Activated T-helper 1 cell treated with anti-CD3 and anti-CD28 coated beads, Interleukin-12 subunit alpha, Interleukin-12 subunit beta, Interleukin-2, Interleukin-4 antibody, amounts not matched to agents 30 ng/mL and 10 ng/mL and 1 ng/mL, durations not matched to agents 14 hours and 24 hours and 36 hours (primary cell): Measurements from ENCODE around the gene MLANA. TPM values are rescaled to one million over a fixed set of nuclear protein-coding genes. Genes with fewer than 3 reads are reported as not detected.

Experiments used
- DNase-seq: peaks from one replicate; pipeline ENCODE4 v3.0.0; 2021; ENCODE audit warnings: low spot score
- H3K27ac Mint-ChIP-seq: one replicate; pipeline ENCODE4 v1.8.0; 2021; ENCODE audit warnings: mild to moderate bottlenecking, mixed read lengths
- H3K27me3 Mint-ChIP-seq: one replicate; pipeline ENCODE4 v1.8.0; 2022; ENCODE audit warnings: mild to moderate bottlenecking, moderate library complexity, mixed read lengths; ENCODE audit not compliant: insufficient read depth
- H3K36me3 Mint-ChIP-seq: one replicate; pipeline ENCODE4 v1.8.0; 2021; ENCODE audit warnings: low read depth, mixed read lengths
- H3K4me1 Mint-ChIP-seq: one replicate; pipeline ENCODE4 v1.8.0; 2021; ENCODE audit warnings: low read depth, mixed read lengths
- H3K4me3 Mint-ChIP-seq: one replicate; pipeline ENCODE4 v1.8.0; 2021; ENCODE audit warnings: mild to moderate bottlenecking, moderate library complexity, mixed read lengths
- H3K9me3 Mint-ChIP-seq: one replicate; pipeline ENCODE4 v1.8.0; 2021; ENCODE audit warnings: mixed read lengths
- intact Hi-C: fragments of 100-400 bp; cut with micrococcal nuclease; formaldehyde crosslinking; loops from one replicate; pipeline ENCODE4 v1.15.1; 2024
- total RNA-seq: library from RNA; stranded (reverse); gene quantifications from 2 replicates; pipeline ENCODE4 v1.2.3, GENCODE V29; 2022

MLANA gene
- total RNA-seq, 1 donor from 2014 or later: not detected

DNA sequence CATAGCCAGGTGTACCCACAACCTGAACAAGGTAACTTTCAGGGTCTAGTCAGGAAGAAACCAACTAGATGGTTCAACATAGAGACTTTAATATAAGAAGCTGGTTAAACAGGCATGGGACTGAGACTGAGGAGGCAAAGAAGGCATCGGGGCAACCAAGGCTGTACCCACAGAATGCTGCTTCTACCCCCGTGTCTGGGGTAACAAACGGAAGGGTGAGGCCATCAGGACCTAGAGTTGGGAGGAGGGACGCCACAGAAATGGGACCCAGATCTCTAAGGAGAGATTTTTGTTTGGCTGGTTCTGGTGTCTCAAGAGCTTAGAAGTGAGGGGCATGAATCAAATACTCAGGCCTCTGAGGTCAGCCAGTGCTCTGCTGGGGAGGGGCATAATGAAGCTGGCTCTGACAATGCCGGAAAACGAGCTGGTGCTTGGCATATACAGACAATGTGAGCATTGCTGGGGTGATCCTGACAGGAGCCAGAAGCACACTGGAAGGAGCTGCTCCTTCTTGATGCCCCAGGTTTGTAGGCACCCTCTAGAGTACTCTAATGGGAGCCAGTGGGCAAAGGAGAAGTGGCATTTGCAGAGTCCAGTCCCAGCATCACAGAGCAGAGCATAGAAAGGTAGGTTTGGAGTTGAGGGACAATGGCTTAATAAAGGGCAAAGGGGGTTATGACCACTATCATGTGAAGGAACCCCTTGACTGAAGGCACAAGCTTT lies 3.7 kb downstream of the MLANA start:
- Mint-ChIP-seq H3K27ac (no peak overlapping the region), H3K4me1 (peaks cover 7% of the 10 kb centered on the region), H3K4me3 (no peak overlapping the region), H3K36me3 (peaks cover 9% of the 10 kb centered on the region), H3K27me3 (no peaks in the 10 kb centered on the region), H3K9me3 (no peaks in the 10 kb centered on the region)
- intact Hi-C loops: no loop called here
- no peak for DNase-seq

DNA sequence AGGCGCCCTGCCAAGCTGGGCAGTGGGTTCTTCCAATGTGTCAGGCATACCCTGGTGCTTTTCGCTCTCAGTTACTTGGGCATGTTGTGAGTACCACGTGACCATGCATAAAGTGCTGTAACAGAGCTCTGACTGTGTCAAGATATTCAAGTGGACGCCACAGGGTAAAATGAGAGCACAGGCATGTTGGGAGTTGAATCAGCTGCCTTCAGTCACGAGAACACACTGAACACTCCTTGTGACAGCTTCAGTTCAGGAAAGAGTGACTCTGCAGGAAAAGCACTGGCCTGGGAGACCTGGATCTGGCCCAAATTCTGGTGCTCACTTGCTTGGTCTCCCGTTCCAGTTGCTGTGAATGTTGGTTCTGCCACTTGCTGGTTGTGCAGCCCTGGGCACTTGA lies 5.1 kb downstream of the MLANA start:
- DNase-seq: no peak
- no peaks in the 10 kb centered on the region for H3K27me3 Mint-ChIP-seq
- intact Hi-C loops: no loop called here
- peaks cover 9% of the 10 kb centered on the region for H3K36me3 Mint-ChIP-seq
- H3K4me1 Mint-ChIP-seq: peaks cover 9% of the 10 kb centered on the region
- no peaks in the 10 kb centered on the region for H3K9me3 Mint-ChIP-seq
- H3K27ac Mint-ChIP-seq: no peak overlapping the region
- no peak overlapping the region for H3K4me3 Mint-ChIP-seq

DNA sequence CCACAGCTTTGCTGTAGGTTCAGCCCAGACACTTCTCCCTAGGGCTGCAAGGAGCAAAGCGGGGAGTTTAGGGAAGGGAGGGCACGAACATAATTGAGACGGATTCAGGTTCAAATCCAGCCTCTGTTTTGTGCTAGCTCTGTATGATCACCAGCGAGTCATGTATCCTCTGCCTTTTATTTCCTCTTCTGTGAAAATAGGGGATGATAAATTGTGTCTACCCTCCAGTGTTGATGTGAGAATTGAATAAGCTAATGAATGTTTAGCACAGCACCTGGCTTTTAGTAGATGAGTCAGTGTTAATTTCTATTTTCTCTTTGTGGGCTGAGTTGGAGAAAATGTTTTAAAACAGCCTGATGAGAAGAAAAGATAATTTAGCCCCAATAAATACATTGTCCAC lies 6.2 kb downstream of the MLANA start:
- Mint-ChIP-seq H3K4me1 (peaks cover 9% of the 10 kb centered on the region), H3K9me3 (no peaks in the 10 kb centered on the region), H3K27me3 (no peaks in the 10 kb centered on the region), H3K27ac (no peak overlapping the region), H3K36me3 (peaks cover 9% of the 10 kb centered on the region), H3K4me3 (no peak overlapping the region)
- DNase-seq: no peak
- intact Hi-C loops: no loop called here

DNA sequence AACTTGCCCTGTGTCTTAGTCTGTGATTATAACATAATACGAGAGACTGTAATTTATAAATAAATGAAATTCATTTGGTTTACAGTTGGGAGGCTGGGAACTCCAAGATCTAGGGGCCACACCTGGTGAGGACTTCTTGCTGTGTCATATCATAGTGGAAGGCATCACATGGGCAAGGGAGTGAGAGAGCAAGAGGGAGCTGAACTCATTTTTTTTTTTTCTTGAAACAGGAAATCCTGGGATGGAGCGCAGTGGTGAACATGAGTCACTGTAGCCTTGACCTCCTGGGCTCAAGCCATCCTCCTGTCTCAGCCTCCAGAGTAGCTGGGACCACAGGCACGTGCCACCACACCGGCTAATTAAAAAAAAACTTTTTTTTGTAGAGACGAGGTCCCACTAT lies 7.2 kb downstream of the MLANA start:
- Mint-ChIP-seq H3K4me3 (no peak overlapping the region), H3K27me3 (no peaks in the 10 kb centered on the region), H3K4me1 (peaks cover 9% of the 10 kb centered on the region), H3K36me3 (peaks cover 9% of the 10 kb centered on the region), H3K9me3 (no peaks in the 10 kb centered on the region), H3K27ac (no peak overlapping the region)
- intact Hi-C loops: no loop called here
- DNase-seq: no peak

DNA sequence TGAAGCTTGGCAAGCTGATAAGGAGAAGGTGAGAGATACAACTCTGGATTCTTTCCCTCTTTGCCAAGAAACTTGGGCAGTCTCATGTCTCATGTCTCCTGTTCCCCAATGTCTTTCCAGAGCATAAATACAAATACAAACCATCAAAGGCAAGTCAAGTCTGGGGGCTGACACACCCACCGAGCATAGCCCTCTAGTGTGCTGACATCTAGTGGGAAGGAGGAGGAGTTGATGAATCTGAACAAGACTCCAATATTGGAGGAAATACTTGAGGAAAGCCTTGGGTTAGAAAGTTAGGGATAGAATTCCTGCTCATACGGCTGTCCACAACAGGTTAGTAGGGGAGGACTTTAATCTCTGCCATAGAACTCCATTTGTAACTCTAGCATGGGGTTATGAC lies 8.6 kb downstream of the MLANA start:
- Mint-ChIP-seq H3K36me3 (peaks cover 14% of the 10 kb centered on the region), H3K4me3 (no peak overlapping the region), H3K27ac (no peak overlapping the region), H3K9me3 (no peaks in the 10 kb centered on the region), H3K27me3 (no peaks in the 10 kb centered on the region), H3K4me1 (peaks cover 9% of the 10 kb centered on the region)
- no peak for DNase-seq
- intact Hi-C loops: no loop called here

DNA sequence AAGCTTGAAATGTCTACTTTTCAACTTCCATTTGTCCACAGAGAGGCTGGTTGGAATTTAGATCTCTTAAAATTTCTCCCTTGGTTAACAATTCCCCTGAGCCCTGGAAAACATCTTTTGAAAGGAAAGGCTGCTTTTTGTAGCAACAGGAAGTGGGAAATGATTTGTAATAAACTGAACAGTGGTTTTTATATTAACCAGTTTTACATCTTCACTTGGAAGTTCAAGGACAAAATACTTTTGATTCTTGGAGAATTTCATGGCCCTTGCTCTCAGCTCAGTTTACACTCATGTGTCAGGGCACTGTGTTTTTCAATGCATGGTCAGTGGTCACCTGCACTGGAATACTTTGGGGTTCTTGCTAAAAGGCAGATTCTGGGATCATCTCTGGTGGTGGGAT lies 9.9 kb downstream of the MLANA start:
- Mint-ChIP-seq H3K4me1 (peaks cover 9% of the 10 kb centered on the region), H3K9me3 (no peaks in the 10 kb centered on the region), H3K27me3 (no peaks in the 10 kb centered on the region), H3K27ac (no peak overlapping the region), H3K36me3 (peaks cover 22% of the 10 kb centered on the region), H3K4me3 (no peak overlapping the region)
- intact Hi-C loops: no loop called here
- no peak for DNase-seq

DNA sequence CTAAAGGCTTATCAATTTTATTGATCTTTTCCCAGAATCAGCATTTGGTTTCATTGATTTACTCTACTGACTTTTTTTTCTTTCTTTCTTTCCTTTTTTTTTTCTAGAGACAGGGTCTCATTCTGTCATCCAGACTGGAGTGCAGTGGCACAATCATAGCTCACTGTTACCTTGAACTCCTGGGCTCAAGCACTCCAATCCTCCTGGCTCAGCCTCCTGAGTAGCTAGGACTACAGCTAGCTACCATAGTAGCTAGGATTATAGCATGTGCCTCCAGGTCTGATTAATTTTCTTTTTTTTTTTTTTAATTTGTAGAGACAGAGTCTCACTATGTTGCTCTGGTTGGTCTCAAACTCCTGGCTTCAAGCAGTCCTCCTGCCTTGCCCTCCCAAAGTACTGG lies 11.7 kb downstream of the MLANA start:
- Mint-ChIP-seq H3K36me3 (peaks cover 24% of the 10 kb centered on the region), H3K4me1 (peaks cover 9% of the 10 kb centered on the region), H3K27ac (no peak overlapping the region), H3K4me3 (no peak overlapping the region), H3K27me3 (no peaks in the 10 kb centered on the region), H3K9me3 (no peaks in the 10 kb centered on the region)
- DNase-seq: no peak
- intact Hi-C loops: no loop called here

DNA sequence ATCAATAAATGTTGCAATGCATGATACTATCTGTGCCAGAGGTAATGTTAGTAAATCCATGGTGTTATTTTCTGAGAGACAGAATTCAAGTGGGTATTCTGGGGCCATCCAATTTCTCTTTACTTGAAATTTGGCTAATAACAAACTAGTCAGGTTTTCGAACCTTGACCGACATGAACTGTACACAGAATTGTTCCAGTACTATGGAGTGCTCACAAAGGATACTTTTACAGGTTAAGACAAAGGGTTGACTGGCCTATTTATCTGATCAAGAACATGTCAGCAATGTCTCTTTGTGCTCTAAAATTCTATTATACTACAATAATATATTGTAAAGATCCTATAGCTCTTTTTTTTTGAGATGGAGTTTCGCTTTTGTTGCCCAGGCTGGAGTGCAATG lies 18.2 kb downstream of the MLANA start:
- Mint-ChIP-seq H3K27me3 (no peaks in the 10 kb centered on the region), H3K27ac (no peak overlapping the region), H3K4me3 (no peak overlapping the region), H3K36me3 (peaks cover 32% of the 10 kb centered on the region), H3K9me3 (no peaks in the 10 kb centered on the region), H3K4me1 (peaks cover 17% of the 10 kb centered on the region)
- intact Hi-C loops: no loop called here
- DNase-seq: no peak

DNA sequence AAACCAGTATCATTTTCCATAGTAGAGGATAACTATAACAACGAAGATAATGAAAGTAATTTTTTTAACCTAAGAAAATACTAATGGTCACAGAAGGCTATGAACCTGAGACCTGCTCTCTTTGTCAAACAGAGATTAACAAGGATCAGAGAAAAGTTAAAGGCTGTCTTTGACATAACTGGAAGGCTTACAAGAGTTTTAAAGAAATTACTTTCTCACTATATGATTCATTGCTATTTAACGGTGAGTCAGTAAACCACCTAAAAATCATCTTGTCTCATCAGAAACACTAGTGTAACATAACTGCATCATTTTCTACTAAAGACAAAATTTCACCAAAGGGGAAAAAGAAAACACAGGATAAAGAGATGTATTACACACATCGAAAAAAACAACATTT lies 19.3 kb downstream of the MLANA start:
- peaks cover 17% of the 10 kb centered on the region for H3K4me1 Mint-ChIP-seq
- DNase-seq: no peak
- H3K27ac Mint-ChIP-seq: peak overlapping the region; percentile 84
- H3K9me3 Mint-ChIP-seq: no peaks in the 10 kb centered on the region
- intact Hi-C loops: loop anchor here (1.0 to 2.0 kb wide), 4 partner anchors 23 to 105 kb away; partner anchors contain the start of gene RANBP6
- peaks cover 27% of the 10 kb centered on the region for H3K36me3 Mint-ChIP-seq
- no peaks in the 10 kb centered on the region for H3K27me3 Mint-ChIP-seq
- no peak overlapping the region for H3K4me3 Mint-ChIP-seq

DNA sequence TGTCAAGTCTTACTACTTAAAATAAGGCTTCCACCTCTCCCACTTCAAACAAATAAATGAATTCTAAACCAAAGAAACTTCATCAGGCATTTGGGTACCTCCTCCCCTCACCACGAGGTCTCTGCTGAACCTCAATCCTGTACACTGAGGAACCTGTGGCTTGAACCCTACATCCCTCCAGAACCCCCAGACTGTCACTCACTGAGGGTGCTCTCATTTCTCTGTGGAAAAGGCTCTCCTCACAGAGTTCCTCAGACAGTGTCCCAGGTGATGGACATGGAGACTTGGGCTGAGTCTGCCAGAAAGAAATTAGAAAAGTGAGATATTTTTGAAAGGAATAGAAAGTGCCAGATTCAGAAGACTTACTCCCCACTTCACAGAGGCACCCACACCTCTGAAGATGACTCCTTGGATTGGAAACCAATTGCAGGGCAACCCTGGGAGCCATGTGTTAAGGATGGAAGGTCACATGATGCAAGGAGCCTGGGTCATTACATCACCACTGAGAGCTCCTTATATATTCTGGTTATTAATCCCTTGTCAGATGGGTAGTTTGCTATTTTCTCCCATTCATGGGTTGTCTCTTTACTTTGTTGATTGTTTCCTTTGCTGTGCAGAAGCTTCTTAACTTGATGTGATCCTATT lies 19.8 kb downstream of the MLANA start:
- no peak for DNase-seq
- Mint-ChIP-seq H3K36me3 (peaks cover 22% of the 10 kb centered on the region), H3K4me3 (peak overlapping the region; percentile 35), H3K9me3 (no peaks in the 10 kb centered on the region), H3K27me3 (no peaks in the 10 kb centered on the region), H3K27ac (peak overlapping the region; percentile 84), H3K4me1 (peaks cover 17% of the 10 kb centered on the region)
- intact Hi-C loops: loop anchor here (1.0 to 2.0 kb wide), 4 partner anchors 24 to 104 kb away; partner anchors contain the start of gene RANBP6

DNA sequence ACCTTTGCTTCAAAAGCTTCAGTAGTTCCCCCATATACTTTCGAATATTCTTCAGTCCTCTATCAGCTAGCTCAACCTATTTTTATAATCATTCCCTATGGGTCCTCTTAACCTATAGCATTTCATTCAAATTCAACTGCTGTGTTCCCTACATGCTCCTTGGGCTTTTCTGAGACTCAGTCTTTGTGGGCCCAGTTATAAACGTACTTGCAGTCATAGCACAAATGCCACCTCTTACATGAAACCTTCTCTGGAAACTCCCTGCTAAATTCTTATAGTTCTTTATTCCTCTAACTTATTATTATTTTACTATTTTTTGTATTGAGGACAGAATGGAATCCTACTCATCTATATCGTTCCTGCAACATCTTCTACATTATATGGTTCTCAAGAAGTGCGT lies 24.7 kb downstream of the MLANA start:
- H3K4me1 Mint-ChIP-seq: peaks cover 22% of the 10 kb centered on the region
- no peaks in the 10 kb centered on the region for H3K9me3 Mint-ChIP-seq
- no peaks in the 10 kb centered on the region for H3K27me3 Mint-ChIP-seq

DNA sequence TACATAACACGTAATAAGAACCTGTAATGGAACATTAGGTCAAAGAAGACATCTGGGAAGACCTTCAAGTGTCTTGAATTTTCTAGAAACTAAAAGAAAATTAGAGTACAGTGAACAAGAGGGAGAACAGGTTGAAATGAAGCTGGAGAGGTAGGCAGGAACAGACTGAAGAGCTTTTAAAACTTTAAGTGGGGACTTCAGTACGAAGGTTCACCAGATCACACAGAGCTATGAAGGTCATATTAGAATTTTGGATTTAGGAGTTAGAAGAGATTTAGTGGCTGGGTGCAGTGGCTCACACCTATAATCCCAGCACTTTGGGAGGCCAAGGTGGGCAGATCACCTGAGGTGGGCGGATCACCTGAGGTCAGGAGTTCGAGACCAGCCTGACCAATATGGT lies 26.6 kb downstream of the MLANA start:
- Mint-ChIP-seq H3K4me3 (no peak overlapping the region), H3K9me3 (no peaks in the 10 kb centered on the region), H3K4me1 (peaks cover 30% of the 10 kb centered on the region), H3K27me3 (no peaks in the 10 kb centered on the region), H3K27ac (no peak overlapping the region), H3K36me3 (peaks cover 34% of the 10 kb centered on the region)
- no peak for DNase-seq
- intact Hi-C loops: no loop called here

More for the DNA sequence above, 24.7 kb downstream of the MLANA start:
- Mint-ChIP-seq H3K4me3 (no peak overlapping the region), H3K27ac (no peak overlapping the region), H3K36me3 (peaks cover 28% of the 10 kb centered on the region)
- DNase-seq: no peak
- intact Hi-C loops: no loop called here

DNA sequence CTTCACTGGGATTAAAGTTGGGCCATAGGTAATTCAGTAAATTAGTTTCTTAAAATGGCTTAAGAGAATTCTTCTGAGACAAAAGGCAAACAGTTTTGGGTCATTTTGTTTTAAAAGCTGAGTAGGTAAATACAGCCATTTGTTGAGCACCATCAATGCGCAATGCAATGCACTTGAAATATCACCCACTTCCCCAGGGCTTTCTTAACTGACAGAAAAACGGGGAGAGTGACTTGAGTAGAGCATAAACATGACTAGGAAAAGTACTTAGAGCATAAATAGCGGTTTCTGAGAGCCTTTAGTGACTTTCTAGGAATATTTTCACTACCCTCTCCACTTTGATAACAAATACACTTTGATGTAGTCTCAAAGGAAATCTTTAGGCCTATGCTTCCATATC lies 27.2 kb downstream of the MLANA start:
- Mint-ChIP-seq H3K4me1 (peaks cover 35% of the 10 kb centered on the region), H3K27me3 (no peaks in the 10 kb centered on the region), H3K4me3 (no peak overlapping the region), H3K27ac (no peak overlapping the region), H3K36me3 (peaks cover 38% of the 10 kb centered on the region), H3K9me3 (no peaks in the 10 kb centered on the region)
- no peak for DNase-seq
- intact Hi-C loops: no loop called here
